Activated CD8-positive, alpha-beta T cell treated with anti-CD3 and anti-CD28 coated beads for 36 hours (primary cell): Measurements from ENCODE around the gene LIMS1. TPM values are rescaled to one million over a fixed set of nuclear protein-coding genes. Genes with fewer than 3 reads are reported as not detected.
"Not testable (repeated sequence)": the region's sequence is repeated elsewhere in the genome, so short reads cannot be mapped to it uniquely, and the experiment has no call there.

Experiments used
- ATAC-seq: fragments of 200-7000 bp; cut with Tn5 transposase; one replicate; pipeline ENCODE4 v1.10.0; 2021; ENCODE audit warnings: mild to moderate bottlenecking, moderate library complexity
- CTCF ChIA-PET: fragments of 350-600 bp; sonication (Branson Sonifier 250); formaldehyde crosslinking; loops from one replicate; lab custom pipeline; 2021; ENCODE audit warnings: antibody characterized with exemption; lab: Charles Lee
- POLR2A ChIA-PET: fragments of 350-600 bp; sonication (Branson Sonifier 250); formaldehyde crosslinking; loops from one replicate; lab custom pipeline; 2021; ENCODE audit warnings: antibody characterized with exemption; lab: Charles Lee
- DNase-seq: peaks from one replicate; pipeline ENCODE4 v3.0.0-alpha.2; 2020
- H3K27ac Mint-ChIP-seq: one replicate; pipeline ENCODE4 v1.8.0; 2021; ENCODE audit warnings: mild to moderate bottlenecking, mixed read lengths
- H3K27me3 Mint-ChIP-seq: one replicate; pipeline ENCODE4 v1.8.0; 2021; ENCODE audit warnings: mixed read lengths
- H3K36me3 Mint-ChIP-seq: one replicate; pipeline ENCODE4 v1.8.0; 2021; ENCODE audit warnings: low read depth, mixed read lengths
- H3K4me1 Mint-ChIP-seq: one replicate; pipeline ENCODE4 v1.8.0; 2021; ENCODE audit warnings: low read depth, mixed read lengths
- H3K4me3 Mint-ChIP-seq: one replicate; pipeline ENCODE4 v1.8.0; 2021; ENCODE audit warnings: mild to moderate bottlenecking, moderate library complexity, mixed read lengths
- H3K9me3 Mint-ChIP-seq: one replicate; pipeline ENCODE4 v1.8.0; 2021; ENCODE audit warnings: mixed read lengths
- intact Hi-C: fragments of 100-400 bp; cut with micrococcal nuclease; formaldehyde crosslinking; loops from one replicate; pipeline ENCODE4 v1.10.0; 2022
- total RNA-seq, 2 experiments: library from RNA; stranded (reverse); gene quantifications; one replicate each; pipeline ENCODE4 v1.2.3, GENCODE V29; 2021
- TF ChIP-seq, protein P1 (sequence below): fragments of 200-600 bp; IDR thresholded peaks from one replicate; pipeline ENCODE4 v1.8.0; 2022; ENCODE audit warnings: antibody characterized with exemption, mild to moderate bottlenecking

LIMS1 gene
- total RNA-seq, 2 experiments from 2014 or later = 48.1 to 51.7 TPM

DNA sequence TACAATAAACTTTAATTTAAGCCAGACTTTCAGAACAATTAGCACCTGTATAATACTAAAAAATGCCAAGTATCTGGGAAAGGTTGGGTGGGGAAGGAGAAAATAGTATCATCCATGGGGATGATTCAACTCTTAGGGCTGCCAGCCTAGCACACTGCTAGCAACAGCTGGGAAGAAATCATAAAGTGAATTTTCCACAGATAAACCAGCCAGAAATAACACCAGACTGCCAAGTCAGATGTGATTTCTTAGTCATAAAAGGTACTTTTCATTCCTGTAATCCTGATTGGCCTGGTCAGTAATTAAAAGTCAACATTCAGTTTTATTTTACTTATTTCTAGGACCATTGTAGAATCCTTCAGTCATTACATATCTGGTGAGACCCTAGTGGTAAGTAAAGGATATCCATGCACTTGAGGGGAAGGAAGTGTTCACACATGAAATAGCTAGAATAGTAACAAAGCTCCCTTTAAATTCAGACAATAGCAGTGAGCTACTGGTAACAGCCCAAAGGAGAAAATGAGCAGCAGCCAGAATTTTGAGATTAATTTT, 59.4 kb downstream of the LIMS1 start:
- Mint-ChIP-seq H3K4me3 (no peak overlapping the region), H3K36me3 (no peaks in the 10 kb centered on the region), H3K4me1 (peaks cover 59% of the 10 kb centered on the region), H3K27me3 (no peaks in the 10 kb centered on the region), H3K9me3 (no peaks in the 10 kb centered on the region), H3K27ac (peak overlapping the region; percentile 37)
- TF ChIP-seq, protein P1, sequence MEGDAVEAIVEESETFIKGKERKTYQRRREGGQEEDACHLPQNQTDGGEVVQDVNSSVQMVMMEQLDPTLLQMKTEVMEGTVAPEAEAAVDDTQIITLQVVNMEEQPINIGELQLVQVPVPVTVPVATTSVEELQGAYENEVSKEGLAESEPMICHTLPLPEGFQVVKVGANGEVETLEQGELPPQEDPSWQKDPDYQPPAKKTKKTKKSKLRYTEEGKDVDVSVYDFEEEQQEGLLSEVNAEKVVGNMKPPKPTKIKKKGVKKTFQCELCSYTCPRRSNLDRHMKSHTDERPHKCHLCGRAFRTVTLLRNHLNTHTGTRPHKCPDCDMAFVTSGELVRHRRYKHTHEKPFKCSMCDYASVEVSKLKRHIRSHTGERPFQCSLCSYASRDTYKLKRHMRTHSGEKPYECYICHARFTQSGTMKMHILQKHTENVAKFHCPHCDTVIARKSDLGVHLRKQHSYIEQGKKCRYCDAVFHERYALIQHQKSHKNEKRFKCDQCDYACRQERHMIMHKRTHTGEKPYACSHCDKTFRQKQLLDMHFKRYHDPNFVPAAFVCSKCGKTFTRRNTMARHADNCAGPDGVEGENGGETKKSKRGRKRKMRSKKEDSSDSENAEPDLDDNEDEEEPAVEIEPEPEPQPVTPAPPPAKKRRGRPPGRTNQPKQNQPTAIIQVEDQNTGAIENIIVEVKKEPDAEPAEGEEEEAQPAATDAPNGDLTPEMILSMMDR = peak; percentile 44
- POLR2A ChIA-PET = interaction anchor here (1.8 kb wide), 1 partner anchor 23 kb away, joined by 5 read pairs; no protein-coding TSS in a partner anchor
- intact Hi-C loops = loop anchor here (5.0 kb wide), 1 partner anchor 44 kb away; no protein-coding TSS in a partner anchor
- DNase-seq (no peak), ATAC-seq (peak; percentile 17)
- CTCF ChIA-PET = interaction anchor here (0.9 to 5.2 kb wide), 9 partner anchors 9 to 60 kb away, joined by 3 to 49 read pairs (median 5); no protein-coding TSS in a partner anchor

DNA sequence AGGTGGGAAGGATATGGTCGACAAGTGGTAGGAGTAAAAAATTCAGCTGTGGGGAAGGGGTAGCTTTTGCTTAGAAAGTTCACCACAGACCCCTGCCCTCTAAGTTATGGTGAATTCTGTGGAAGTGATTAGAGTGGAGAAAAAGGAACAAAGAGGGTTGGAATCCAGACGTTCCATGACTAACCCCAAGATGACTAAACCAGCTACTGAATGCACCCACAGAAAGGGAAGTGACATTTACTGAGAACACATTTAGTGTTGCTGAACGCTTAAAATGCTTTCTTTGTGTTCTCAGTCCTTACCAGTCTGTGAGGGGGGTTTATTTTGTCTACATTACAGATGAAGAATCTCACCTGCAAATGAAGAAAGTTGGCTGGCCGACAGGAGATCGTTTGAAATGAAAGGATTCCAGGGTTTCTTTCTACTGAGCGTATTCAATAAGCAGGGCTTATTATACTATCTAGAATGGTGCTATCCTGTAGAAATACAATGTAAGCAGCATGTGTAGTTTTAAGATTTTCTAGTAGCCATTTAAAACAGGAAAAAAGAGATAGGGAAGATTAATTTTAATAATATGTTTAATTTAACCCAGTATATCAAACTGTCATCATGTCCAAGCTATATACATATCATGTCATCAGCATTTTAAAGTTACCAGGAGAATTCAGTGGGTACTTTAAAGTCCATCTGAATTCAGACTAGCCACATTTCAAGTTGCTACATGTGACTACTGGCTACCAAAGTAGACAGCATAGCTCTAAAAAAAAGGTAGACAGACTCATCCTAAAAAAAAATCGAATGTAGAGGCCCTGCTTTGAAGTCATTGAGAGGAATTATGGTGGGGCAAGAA, 60.1 kb downstream of the LIMS1 start:
- TF ChIP-seq, protein P1 = peak; percentile 20
- Mint-ChIP-seq H3K27me3 (no peaks in the 10 kb centered on the region), H3K36me3 (no peaks in the 10 kb centered on the region), H3K27ac (peak overlapping the region; percentile 84), H3K4me3 (peak overlapping the region; percentile 57), H3K4me1 (peaks cover 57% of the 10 kb centered on the region), H3K9me3 (no peaks in the 10 kb centered on the region)
- POLR2A ChIA-PET = interaction anchor here (0.7 to 1.8 kb wide), 3 partner anchors 10 to 22 kb away, joined by 3 to 5 read pairs (median 3); no protein-coding TSS in a partner anchor
- ATAC-seq (peak; percentile 67), DNase-seq (peak; percentile 43)
- CTCF ChIA-PET = interaction anchor here (0.9 to 5.2 kb wide), 11 partner anchors 10 to 61 kb away, joined by 3 to 49 read pairs (median 5); no protein-coding TSS in a partner anchor
- intact Hi-C loops = loop anchor here (5.0 kb wide), 1 partner anchor 43 kb away; no protein-coding TSS in a partner anchor

DNA sequence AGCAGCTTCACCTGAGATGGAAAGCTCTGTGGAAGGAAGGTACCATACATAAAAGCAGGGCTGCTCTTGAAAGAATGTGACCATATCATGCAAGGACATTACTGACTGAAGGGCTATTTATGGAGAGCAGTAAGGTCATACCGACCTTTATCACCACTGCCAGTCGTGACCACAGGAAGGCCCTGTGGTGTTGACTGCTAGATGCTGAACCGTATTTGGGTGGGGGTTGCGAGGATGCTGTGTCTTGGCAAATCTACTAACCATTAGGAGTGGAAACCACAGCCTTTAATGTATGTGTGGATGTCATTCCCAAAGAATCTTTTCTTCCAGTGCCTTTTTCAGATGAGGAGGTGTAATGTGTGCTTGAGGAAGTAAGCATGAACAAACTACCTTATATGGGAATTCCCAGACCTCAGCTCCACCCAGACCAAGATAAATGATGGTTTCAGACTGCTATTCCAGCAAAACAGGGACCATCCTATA, 60.8 kb downstream of the LIMS1 start:
- intact Hi-C loops = loop anchor here (5.0 kb wide), 1 partner anchor 42 kb away; no protein-coding TSS in a partner anchor
- ChIA-PET POLR2A (interaction anchor here (0.7 to 1.8 kb wide), 3 partner anchors 11 to 22 kb away, joined by 3 to 5 read pairs (median 3); no protein-coding TSS in a partner anchor), CTCF (interaction anchor here (0.9 to 5.2 kb wide), 6 partner anchors 11 to 41 kb away, joined by 4 to 49 read pairs (median 5); no protein-coding TSS in a partner anchor)
- ATAC-seq (peak; percentile 25), DNase-seq (peak; percentile 62)
- H3K27me3 Mint-ChIP-seq = no peaks in the 10 kb centered on the region
- TF ChIP-seq, protein P1 = no peak
- peaks cover 50% of the 10 kb centered on the region for H3K4me1 Mint-ChIP-seq
- no peaks in the 10 kb centered on the region for H3K36me3 Mint-ChIP-seq
- no peaks in the 10 kb centered on the region for H3K9me3 Mint-ChIP-seq
- peak overlapping the region; percentile 2 for H3K4me3 Mint-ChIP-seq
- H3K27ac Mint-ChIP-seq = peak overlapping the region; percentile 84

DNA sequence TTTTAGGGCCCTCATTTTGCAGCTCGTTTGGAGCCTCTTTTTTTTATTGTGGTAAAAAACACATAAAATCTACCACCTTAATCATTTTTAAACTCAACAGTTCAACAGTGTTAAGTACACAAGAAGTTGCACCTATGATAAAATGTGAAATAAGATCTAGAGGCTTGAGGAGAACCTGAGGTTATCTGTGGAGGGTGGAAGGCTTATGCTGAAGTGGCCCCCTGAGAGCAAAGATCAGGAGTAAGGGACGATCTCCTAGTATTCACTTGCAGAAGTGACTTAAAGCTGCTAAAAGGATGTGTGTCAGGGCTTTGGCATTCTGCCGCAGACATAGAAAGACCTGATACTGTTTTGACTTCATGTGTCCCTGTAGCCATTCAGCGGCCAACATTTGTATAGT, 61.5 kb downstream of the LIMS1 start:
- H3K27me3 Mint-ChIP-seq, ATAC-seq, H3K36me3 Mint-ChIP-seq, H3K4me3 Mint-ChIP-seq, POLR2A ChIA-PET, H3K9me3 Mint-ChIP-seq, intact Hi-C loops, DNase-seq: not testable (repeated sequence)
- CTCF ChIA-PET = interaction anchor here (1.2 to 5.2 kb wide), 3 partner anchors 11 to 41 kb away, joined by 4 to 49 read pairs (median 29); no protein-coding TSS in a partner anchor
- Mint-ChIP-seq H3K27ac (peak overlapping the region; percentile 79), H3K4me1 (peaks cover 43% of the 10 kb centered on the region)

GRCh38 chr2:108597105-108597744, 63.0 kb downstream of the LIMS1 start:
- intact Hi-C loops, H3K36me3 Mint-ChIP-seq, H3K27me3 Mint-ChIP-seq, POLR2A ChIA-PET, H3K9me3 Mint-ChIP-seq, H3K4me3 Mint-ChIP-seq, H3K27ac Mint-ChIP-seq: not testable (repeated sequence)
- peak; percentile 58 for ATAC-seq
- H3K4me1 Mint-ChIP-seq = peaks cover 35% of the 10 kb centered on the region
- CTCF ChIA-PET = interaction anchor here (0.6 to 1.2 kb wide), 2 partner anchors 10 to 112 kb away, joined by 3 to 5 read pairs; no protein-coding TSS in a partner anchor
- DNase-seq = peak; percentile 38

DNA sequence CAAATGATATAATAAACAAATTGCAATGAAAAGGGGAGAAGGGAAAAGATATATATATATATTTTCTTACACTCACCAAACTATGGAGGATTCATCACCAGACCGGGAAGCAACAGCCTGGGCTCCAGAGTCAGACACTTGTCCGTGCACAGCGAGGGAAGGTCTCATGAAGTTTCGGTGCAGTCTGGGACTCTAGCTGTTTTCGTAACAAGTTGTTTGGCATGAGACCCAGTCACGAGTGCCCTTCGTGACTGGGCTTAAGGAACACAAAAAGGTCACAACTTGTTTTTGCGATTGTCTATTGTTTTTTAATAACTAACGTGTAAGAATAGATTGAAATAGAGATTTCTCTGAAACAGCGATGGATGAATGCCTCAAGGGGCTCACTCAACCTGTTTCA, 66.9 kb downstream of the LIMS1 start:
- H3K9me3 Mint-ChIP-seq, DNase-seq, H3K36me3 Mint-ChIP-seq, H3K27me3 Mint-ChIP-seq, POLR2A ChIA-PET, ATAC-seq, intact Hi-C loops, H3K4me3 Mint-ChIP-seq, H3K27ac Mint-ChIP-seq: not testable (repeated sequence)
- CTCF ChIA-PET = interaction anchor here (0.9 kb wide), 1 partner anchor 17 kb away, joined by 3 read pairs; no protein-coding TSS in a partner anchor
- H3K4me1 Mint-ChIP-seq = peaks cover 13% of the 10 kb centered on the region
